ENCODE measurements around the gene REELD1.

Gene REELD1

DNA sequence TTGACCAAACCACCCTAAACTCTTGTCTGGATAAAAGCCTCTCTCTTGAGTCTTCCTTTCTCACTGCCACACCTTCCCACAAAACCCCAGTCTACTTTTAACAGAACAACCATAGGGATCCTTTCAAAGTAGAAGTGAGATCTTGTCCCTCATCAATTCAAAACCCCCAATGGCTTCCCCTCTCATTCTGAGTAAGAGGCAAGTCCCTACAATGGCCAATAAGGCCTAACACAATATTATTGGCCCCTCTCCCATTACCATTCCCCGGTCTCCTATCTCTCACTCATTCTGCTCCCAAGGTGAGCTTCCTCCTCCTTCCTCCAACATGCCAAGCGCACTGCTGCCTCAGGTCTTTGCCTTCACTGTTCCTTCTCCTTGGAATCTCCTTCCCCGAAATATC is 57.1 kb downstream of the REELD1 start:
- no peak for DNase-seq

DNA sequence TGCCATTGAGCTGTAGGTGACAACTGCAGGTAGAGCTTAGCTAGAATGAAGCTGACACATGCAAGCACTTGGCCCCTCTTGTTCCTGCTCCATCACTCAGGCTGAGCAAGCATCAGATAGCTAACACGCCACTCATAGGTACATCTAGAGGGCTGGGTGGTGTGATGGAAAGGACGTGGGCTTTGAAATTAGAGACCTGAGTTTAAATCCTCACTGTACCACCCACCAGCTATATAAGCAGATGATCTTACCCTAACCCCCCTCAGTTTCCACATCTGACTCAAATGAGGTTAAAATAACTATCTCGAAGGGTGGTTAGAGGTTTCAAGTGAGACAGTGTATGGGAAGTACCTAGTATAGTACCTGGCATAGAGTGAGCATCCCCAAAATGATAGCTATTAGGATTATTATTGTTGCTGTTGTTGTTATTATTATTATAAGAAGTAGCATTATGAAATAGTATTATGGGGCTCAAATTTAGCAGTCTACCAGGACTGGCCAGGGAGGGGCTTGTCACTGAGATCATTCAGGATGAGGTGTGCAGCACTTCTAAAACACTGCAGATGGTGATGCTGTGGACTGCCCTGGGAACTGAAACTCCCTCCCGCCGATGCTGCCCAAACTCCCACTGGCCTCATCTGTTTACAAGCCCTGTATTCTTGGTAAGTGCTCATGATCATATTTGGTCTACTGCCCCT is 59.0 kb downstream of the REELD1 start:
- no peak for DNase-seq

DNA sequence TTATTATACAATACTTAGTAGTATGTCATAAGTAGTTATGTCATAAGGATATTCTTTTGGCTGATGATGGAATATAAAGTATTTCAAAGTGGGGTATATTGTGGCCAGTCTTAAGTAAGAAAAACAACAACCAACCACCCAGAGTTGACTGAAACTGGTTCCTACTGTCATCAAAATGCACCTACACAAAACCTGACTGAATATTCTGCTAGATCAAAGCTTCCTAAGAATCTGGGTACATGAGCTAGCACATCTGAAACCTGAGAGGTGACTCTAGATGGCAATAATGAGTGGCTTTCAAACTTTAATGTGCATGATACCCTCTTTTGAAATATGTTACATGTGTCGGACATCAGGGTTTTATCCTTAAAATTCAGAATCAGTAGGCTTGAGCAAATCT is 60.4 kb downstream of the REELD1 start:
- no peak for DNase-seq

DNA sequence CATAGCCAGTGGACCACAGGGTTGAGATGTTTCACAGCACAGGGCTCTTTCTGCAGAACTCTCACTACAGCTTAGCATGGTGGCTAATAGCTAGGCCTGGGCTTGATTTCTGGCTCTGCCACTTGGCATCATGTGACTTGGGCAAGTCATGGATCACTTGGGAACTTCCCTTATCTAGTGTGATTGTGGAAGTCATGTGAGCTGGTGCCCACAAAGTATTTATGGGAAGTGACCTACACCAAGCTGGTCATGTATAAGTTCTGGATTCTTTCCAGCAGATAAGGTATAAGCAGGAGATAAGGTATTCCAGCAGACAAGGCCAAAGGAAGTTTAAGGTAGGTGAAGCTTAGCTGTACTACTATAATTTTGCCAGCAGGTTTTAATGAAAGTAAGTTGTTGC is 61.0 kb downstream of the REELD1 start:
- no peak for DNase-seq

DNA sequence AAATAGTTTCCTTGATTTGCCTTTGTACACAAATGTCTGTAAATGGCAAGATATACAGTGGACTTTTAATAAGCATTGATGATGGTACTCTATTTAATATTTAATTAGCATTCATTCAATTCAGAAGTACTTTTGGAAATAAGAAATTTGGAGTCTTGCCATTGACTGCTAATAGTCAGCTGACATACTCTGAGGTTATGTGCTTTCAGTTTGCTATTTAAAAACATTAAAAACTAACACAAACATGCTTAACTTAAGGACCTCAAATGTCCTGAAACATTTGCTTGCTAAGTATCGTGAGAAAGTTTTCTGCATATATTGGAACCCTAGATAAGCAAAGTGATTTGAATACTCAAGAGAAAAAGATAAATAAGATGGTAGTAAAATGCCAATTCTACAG is 64.6 kb downstream of the REELD1 start:
- no peak for DNase-seq

Data from NCI-H2081 (cell line).